Renal cortical epithelial cell (primary cell): ENCODE measurements around the gene IRF1. TPM values are rescaled to one million over a fixed set of nuclear protein-coding genes. Genes with fewer than 3 reads are reported as not detected.
"Not testable (repeated sequence)": the region's sequence is repeated elsewhere in the genome, so short reads cannot be mapped to it uniquely, and the experiment has no call there.

Experiments used
- DNase-seq: peaks from one replicate; pipeline ENCODE4 v3.0.0-alpha.2; 2011; ENCODE audit warnings: low read depth
- total RNA-seq: library from RNA; depleted of rRNA; stranded (reverse); fragments of >200 nt; gene quantifications from 2 replicates; pipeline ENCODE4 v1.2.3, GENCODE V29; 2014

The IRF1 gene
- total RNA-seq, 1 donor from 2014 or later: 28.7 TPM

DNA sequence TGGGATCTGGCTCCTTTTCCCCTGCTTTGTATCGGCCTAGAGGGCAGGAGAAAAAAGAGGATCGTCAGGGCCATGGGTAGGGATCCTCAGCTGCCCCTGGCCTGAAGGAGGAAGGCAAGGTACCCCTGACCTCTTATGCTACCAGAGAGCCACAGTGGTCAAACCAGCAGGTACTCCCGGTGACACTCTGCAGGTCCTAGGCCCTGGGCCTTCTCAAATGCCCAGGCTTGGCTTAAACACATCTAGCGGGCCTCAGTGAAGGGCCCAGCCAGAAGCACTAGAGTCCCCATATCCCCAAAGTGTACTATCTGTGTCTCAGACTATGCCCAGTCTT is 3.5 kb downstream of the IRF1 start:
- no peak for DNase-seq

DNA sequence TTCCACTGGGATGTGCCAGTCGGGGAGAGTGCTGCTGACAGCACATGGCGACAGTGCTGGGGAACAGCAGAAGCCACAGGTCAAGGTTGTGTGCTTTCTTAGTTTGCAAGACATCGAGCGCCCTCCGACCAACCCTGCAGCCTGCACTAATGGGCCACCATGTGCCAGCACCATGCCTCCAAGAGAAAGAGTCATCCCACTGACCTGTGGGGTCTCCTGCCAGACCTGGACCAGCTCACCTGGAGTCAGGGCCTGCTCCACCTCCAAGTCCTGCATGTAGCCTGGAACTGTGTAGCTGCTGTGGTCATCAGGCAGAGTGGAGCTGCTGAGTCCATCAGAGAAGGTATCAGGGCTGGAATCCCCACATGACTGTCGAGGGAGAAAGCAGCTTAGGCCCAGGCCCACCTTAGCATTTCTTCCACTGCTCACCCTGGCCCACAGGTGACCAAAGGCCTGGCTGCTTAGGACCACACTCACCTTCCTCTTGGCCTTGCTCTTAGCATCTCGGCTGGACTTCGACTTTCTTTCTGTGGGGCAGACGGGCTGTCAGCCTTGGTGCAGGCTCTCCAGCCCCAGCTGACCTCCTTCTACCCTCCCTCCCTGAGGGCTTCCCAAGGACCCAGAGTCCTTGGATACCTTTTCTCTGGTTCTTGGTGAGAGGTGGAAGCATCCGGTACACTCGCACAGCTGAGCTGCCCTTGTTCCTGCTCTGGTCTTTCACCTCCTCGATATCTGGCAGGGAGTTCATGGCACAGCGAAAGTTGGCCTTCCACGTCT is 4.1 kb downstream of the IRF1 start:
- DNase-seq: no peak

DNA sequence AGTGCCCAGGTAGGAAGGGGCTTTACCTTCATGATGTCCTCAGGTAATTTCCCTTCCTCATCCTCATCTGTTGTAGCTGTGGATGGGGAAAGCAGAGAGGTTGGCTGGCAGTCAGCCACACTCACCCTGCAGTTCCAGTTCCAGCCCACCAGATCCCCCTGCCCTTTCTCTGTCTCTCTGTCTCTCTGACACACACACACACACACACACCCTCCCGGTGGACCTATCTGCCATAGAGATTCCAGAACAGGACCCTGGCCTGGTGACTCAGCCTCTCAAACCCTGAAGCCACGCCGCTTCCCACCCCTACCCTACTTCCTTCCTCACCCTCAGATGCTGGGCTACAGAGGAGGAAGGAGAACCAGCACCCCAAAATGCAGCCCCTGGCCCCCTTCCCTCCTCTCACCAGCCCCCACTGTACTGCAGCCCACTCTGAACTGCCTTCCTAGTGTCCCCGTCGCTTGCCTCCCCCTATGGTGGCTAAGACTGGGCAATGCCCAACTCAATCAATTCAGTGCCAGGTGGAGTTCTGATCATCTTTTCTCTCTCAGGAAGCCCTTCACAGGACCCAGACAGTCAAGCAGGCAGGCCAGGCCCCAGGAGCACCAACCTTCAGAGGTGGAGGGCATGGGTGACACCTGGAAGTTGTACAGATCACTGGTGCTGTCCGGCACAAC is 4.8 kb downstream of the IRF1 start:
- no peak for DNase-seq

DNA sequence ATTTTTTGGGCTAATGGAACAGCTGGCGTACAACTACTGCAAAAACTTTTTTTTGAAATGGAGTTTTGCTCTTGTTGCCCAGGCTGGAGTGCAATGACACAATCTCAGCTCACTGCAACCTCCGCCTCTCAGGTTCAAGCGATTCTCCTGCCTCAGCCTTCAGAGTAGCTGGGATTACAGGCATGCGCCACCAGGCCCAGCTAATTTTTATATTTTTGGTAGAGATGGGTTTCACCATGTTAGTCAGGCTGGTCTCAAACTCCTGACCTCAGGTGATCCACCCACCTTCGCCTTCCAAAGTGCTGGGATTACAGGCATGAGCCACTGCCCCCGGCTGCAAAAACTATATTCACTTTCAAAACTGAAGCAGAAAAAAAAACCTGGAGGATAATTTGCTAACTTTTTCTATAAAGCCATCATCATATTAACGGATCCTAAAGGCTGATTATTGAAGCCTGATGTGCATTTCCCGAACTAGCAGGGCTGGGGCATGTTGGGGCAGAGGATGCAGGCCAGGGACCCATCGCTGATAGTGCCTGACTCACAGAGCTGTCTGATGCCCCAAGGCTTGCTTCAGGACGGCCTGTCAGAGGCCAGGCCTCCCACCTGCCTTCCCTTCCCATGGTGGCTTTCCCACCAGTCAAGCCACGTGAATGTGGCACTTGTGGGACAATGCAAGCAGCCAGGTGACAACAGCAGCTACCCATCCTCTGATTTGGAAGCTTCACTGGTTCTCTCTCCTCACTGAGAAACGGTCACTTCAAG is 5.5 kb downstream of the IRF1 start:
- DNase-seq: not testable (repeated sequence)

DNA sequence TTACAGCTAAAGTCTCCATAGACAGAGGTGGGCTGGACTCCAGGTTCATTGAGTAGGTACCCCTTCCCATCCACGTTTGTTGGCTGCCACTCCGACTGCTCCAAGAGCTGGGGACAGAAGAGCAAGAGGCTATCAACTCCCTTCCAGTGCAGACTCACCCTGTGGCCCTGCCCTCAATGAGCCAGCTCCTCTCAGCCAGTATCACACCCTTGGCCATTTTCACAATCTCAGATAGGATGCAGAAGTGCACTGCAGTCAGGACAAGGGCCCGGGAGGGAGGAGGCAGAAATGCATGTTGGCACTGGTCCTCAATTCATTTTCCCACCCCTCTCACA is 6.2 kb downstream of the IRF1 start:
- no peak for DNase-seq

DNA sequence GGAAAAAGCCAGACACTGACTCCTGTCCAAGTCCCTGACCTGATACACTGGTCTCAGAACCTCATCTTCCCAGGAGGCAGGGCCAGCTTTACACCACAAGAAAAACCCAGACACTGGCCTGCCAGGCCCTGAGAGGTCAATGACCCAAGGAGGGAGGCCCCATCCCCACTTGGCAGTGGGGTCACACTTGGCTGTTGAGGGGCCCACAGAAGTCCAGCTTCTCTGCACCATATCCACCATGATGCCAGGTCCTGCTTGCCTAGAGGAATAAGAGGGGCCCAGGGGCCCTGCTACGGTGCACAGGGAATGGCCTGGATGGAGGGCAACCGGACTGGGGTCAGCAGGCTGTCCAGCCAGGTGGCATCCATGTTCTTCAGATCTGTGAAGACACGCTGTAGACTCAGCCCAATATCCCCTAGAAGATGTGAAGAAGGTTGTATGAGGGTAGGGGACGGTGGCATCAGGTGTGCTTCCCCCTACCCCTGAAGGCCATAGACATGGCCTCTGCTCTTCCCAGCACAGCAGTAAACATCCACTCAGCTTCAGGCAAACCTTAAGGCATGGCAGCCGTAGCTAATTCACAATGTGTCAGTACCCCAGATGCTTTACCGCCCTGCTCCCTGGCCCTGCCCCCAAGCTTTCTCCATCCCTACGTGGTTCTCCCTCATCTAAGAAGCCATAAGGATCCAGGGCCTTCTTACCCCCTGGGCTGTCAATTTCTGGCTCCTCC is 6.7 kb downstream of the IRF1 start:
- no peak for DNase-seq

DNA sequence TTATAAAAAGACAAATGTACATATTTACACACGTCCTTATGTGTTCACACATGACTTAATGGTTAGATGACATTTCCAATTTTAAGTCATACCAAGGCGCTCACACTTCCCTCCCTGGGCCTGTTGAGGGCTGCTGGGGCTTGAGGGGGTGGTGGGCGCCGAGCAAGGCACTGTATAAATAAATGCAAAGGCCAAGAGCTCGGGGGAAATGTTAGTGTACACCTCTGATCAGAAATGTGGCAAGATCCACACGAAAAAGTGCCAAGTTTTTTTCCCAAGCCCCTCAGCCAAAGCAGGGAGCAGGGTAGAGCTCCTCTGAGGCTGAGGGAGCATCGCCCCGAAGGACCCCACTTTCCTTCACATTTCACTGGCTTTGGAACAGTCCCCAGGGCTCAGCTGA is 7.5 kb downstream of the IRF1 start:
- DNase-seq: no peak

DNA sequence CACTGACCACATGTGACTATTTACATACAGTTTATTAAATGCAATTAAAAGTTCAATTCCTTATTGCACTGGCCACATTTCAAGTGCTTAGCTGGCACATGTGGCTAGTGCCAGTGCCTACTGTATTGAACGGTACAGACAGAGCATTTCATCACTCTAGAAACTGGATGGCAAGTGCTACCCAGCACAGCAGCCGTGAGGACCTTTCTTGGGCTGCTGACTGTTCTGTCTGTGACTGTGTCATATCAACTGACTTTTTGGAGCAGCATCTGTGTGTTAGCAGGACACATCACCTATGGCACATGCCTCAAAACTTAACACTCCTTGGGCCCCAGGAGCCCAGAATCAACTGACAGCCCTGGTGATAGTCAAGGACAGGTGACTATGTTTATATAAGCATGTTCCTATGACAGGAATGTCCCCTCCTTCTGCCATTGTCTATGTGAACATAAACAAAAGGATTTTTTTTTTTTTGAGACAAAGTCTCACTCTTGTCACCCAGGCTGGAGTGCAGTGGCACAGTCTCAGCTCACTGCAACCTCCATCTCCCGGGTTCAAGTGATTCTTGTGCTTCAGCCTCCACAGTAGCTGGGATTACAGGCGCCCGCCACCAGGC is 8.9 kb downstream of the IRF1 start:
- no peak for DNase-seq

DNA sequence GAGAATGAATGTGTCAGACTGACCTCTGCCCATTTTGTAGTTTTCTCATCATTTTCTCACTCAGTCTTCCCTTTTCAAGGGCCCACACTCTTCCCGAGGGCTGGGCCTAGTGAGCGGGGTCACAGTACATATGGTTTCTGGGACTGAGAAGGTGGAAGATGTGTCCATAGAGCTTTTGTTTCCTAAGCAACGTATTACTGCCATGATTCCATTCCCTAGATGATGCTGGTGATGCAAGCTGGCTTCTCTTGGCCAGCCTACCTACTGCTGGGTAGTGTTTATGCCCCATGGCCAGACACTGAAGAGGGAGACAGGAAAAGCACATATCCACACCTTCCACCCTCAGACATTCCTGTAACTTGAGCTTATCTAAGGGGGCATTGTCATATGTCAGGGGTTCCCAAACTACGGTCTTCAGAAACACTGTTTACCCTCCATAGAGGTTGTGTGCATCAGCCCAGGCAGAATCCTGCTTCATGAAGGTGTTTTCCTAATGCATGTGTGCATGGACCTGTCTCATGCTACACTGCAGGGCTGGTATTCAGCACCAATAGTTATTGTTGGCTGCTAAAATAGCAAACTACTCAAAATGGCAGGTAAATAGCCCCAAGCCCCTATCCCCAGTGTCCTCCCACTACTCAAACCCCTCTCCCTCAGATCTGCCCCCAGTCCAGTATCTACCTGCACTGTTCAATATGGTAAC is 9.5 kb downstream of the IRF1 start:
- DNase-seq: no peak

DNA sequence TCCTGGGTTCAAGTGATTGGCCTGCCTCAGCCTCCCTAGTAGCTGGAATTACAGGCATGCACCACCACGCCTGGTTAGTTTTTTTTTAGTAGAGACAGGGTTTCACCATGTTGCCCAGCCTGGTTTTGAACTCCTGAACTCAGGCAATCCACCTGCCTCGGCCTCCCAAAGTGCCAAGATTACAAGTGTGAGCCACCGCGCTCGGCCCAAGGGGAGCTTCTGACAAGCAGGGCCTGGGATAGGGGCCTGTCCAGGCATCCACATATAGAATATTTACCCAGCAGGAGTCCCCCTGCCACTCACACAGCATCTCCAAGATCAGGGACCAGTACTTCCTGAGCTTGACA is 10.1 kb downstream of the IRF1 start:
- no peak for DNase-seq

DNA sequence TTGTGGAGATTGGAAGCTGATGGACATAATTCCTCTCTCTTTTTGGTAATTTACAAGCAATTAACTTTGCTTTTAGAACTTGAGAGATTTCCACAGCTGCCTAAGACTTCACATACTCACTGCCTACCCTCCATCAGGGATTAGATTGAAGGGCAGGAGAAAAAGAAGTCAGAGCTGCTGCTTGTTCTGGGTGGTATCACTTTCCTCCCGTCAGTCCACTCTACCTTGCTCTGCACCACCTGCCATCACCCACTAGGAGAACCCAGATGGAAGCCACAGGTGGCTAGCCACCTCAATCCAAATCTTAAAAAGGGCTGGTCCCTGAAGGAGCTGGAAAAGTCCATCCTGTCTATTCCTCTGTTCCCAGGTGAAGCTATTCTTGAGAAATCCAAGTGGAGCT is 10.5 kb downstream of the IRF1 start:
- no peak for DNase-seq

DNA sequence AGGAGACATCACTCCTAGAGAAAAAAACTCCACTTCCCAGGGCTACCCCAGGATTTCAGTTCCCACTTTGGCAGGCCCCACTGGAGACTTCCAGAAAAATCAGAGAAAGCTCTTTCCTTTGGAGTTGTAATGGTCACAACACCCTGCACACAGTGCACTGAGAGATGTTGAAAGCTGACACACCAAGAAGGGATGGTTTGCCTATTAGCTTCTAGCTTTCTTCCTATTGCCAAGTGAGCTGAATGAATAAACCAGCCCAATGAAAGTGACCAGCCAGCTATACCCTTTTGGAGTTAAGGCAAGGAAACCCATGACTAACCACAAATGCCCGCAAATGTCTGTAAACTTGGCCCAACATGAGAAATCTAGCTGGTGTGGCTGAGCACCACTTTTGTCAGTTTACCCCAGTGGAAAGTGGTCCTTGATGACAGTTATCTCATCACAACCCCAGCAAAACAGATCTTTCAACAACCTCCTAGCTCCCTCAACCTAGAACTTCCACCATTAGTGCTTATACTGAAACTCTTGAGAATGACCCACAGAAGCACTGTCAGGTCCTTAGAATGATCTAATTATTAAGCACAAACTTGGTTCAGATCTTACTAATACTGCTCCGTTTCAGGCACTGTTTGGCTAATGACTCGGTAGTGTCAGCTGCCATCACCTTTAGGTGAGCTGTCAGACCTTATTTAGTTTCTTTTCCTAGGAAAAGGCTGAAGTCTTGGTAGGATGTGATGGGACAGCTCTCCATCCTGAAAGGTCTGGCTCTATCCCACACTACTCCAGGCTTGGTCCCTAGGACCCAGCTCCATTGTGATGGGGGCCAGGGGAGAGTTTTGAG is 11.2 kb downstream of the IRF1 start:
- no peak for DNase-seq

DNA sequence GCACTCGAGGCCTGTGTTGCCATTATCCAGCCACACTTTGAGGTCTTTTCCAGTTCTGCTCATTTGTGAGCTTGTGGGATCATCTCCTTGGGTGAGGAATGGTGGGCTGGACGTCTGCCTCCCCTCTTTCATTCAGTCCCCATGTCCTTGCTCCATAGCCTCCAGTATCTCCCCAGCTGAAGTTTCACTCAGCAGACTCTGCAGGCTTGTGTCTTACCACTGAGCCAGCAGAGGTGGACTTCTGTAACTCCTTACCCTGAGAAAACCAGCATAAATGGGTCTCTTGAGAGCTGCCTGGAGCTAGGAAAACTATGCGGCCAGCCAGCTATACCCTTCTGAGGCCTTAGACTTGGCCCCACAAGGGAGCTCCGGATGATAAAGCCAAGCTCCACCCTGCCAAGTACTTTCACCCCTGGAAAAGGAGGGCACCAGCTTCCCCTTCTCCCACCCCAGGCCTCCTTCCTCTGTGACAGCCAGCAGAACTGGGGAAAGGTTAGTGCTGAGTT is 12.2 kb downstream of the IRF1 start:
- DNase-seq: no peak

DNA sequence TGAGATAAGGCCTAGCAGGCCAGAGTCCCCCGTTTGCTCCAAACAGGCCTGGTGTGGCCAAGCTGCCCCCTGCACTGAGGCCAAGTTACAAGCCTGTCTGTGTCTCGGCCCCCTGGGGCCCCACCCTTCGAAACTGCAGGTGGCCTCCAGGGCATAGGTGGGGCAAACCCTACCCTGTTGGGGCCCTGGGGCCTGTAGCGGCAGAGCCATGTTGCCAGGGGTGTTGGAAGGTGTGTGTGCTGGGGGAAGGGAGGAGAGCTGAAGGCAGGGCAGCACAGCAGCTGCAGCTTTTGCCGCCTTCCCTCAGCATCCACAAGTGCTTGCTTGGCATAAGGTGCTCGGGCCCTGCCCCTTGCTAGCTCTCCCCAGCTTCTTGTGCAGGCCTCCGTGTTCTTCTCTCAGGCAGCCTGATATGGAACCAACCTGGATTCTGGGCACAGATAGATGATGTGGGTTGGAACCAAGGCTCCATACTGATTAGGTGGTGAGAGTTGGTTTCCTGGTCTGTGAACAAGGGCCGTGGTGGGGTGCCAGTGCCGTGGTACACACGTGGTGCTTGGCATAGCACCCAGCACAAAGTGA is 12.7 kb downstream of the IRF1 start:
- DNase-seq: no peak

DNA sequence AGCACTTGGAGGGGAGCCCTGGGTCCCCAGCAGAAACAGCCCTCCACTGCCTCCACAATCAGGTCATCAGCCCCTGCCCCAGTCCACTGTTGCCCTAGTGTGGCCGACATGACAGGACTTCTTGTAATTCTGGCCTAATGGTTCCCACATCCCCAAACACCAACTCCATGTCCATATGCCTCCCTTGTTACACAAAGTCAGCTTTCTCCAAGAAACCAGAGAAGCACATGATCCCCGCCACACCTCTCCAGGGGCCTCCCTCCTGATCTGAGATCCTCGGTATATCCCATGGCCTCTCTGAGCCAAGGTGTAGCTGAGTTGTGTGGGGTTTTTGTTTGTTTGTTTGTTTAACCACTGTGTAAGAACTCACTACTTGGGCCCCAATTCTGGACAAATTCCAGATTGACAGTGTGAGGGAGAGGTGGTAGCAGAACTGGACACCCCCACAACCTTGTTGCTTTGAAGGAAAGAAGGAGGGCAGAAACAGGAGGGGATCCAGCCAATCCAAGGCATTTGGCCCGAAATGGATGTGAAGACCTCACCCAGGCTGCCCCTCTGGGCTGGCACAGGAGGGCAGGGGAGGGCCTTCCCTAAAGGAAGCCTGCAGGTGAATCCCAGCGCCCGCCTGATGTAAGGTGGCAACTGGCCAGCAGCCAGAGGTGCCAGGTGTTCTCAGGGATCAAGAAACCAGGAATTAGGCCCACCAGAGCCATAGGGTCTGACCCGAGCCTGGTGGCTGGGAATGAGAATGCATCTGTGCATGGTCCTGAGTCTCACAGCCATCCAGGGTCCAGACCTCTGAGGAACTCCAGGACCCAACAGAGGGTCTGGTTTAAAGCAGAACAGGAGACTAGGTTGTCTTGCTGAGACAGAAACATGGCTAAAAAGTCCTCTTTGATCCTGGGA is 13.4 kb downstream of the IRF1 start:
- DNase-seq: no peak

DNA sequence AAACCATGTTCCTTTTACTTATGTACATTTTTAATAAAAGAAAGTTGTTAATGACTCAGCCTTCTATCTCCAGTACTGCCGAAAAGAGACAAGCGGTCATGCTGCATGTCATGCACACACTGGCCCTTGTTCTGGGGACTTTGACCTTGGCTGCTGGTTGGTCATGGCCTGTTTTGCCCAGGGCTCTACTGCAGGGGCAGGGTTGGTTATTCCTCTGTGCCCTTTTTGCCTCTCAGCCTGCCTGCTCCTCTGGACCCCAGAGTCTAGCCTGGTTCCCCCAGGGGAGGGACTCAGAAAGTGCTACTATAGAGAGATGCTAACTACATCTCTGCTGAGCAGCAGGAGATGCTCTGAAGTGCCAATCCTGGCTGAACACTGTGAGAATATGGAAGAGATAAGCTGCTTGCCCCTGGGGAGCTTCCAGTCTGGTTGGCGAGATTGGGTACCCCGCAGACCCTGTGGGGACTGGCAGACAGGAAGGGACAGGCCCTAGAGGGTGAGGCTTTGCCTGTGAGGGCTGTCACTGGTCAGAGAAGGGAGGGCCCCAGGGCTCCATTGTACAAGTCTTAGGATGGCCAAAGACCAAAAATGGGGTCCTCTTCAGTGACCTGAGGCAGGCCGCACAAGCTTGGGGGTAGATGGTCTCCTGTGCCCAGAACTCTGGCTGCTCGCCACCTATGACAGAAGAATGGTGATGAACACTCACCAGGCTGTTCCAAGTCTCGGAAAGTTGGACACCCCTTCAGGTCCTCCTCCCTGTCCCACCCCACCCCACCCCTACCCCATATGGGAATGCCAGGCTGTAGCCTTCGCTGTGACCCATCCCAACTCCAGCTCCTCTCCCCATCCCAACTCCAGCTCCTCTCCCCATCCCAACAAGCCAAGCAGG is 14.3 kb downstream of the IRF1 start:
- DNase-seq: no peak

DNA sequence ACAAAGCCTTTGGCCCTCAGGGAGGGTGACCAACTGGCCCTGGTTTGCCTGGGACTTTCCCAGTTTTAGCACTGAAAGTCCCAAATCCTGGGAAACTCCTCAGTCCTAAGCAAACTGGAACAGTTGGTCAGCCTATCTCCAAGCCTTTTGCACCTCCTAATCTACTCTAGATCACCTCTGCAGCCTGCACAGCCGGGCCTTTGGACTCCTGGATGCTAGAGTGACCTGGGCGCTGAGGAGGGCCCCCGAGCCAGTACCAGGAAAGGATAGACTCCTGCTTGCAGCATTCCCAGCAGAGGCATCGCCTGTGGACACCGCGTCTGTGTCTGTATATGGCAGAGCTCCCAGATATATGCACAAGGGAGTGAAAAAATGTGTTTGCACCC is 15.1 kb downstream of the IRF1 start:
- no peak for DNase-seq
